Glomerular visceral epithelial cell (primary cell): Measurements from ENCODE around the gene CAV2.

ENCODE experiments used
- DNase-seq: peaks from one replicate; pipeline ENCODE4 v3.0.0-alpha.2; 2016; ENCODE audit errors: extremely low spot score

CAV2 gene

GRCh38 chr7:116546916-116547315, 47.4 kb downstream of the CAV2 start:
- no peak for DNase-seq

DNA sequence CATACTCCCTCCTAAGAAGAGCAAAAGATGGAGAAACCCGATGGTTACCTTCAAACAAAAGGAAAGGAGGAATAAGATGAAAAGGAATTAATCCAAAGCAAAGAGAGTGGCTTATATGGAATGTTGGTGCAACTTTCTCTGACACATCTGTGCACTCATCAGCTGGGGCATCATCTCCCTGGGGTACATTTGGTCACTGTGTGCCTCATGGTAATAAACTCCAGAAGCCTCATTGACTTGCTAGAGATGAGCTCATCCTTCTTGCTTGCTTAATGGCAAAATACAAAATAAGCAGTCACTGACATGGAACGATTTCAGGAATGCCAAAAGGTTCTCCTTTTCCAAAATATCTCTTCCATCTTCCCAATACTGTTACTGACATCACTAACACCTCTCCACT, 47.8 kb downstream of the CAV2 start:
- DNase-seq, result peak; percentile 56

- DNase-seq, result no peak
These were observed 49.0 kb downstream of the CAV2 start for GRCh38 chr7:116548506-116548905.

- DNase-seq, result no peak
These were observed 49.8 kb downstream of the CAV2 start for GRCh38 chr7:116549370-116549769.

GRCh38 chr7:116551692-116552091, 52.2 kb downstream of the CAV2 start:
- no peak for DNase-seq

GRCh38 chr7:116552602-116553001, 53.1 kb downstream of the CAV2 start:
- no peak for DNase-seq

DNA sequence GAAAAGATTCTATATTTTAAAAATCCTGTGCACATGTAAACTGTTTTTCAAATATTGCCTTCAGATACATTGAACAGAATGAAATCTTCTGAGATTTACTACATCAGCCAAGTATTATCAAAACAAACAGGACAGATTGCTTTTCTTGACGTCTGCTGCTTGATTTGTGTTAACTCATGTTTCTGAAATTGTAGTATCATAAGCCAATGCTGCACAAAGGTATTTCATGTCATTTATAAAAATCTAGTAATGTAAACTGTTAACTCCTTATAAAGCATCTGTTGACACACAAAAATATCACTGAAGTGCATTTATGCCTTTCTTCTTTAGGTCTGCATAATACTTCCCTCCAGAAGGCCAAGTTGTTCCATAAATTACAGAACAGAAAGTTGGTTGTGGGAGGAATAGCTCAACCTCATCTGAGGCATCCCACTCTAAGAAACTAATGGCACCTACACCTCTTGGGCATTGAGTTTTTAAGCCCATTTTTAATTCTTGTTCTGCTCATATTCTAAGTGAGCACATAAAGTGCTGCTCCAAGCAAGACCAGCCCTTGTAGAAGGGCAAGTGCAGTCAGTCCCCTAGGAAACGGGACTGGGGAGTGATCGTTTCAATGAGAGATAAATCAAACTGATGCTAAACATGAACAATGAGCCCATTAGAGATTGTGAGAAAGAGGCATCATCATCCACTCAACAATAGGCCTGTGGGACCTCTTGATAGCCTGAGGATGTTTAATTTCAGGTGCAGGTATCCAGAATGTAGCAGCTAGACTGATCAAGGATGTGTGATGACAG, 53.8 kb downstream of the CAV2 start:
- DNase-seq, result no peak

DNA sequence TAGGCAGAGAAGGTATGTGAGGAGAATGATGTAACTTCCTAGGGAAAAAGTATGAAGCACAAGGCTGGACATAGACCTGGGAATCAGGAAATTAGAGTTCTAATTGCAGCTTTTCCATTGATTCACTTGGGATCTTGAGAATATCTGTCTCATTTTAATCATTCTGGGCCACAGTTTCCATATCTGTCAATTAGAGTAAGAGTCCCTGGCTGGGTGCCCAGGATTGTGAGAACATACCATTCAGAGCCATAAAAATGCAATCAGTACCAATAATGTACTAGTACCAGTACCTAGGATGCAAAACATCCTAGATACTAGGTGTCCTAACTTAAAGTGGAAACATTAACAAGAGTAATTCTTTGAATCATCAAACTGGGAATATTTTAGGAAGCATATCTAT, 54.9 kb downstream of the CAV2 start:
- no peak for DNase-seq

DNA sequence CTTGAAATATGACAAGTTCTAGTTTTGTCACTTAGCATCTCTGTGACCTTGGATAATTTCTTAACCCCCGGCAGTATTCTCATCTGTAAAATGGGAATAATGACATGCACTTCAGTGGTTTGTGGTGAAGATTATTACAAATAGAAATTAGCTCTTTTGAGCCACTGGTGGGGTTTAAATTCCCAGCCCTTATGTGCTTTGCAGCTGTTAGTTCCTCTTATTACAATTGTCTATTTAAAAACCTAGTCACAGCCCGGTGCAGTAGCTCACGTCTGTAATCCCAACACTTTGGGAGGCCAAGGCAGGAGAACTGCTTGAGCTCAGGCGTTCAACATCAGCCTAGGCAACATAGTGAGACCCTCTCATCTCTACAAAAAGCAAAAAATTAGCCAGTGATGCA, 55.4 kb downstream of the CAV2 start:
- DNase-seq, result no peak

GRCh38 chr7:116557066-116557585, 57.6 kb downstream of the CAV2 start:
- no peak for DNase-seq

DNA sequence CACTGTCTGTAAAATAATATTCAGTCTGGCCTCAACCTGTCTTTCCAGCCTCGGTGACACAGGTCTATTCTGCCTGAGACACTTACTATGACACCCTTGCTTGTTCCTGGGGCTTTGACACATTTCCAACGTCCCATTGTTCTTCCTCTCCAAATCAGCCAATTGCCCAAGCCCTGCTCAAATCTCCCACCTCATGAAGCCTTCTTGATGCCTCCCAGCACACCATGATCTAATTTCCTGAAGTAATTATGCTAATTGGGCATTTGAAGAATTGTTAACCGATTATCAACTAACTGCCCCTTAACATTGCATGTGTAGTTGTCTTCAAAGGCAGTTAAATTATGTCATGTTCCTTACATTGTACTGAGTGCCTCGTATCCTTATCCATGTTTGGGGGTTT, 58.4 kb downstream of the CAV2 start:
- DNase-seq, result no peak
